8988T (cell line): ENCODE results near the gene CTSL.
"Not testable (repeated sequence)": the region's sequence is repeated elsewhere in the genome, so short reads cannot be mapped to it uniquely, and the experiment has no call there.

Source experiments
- DNase-seq: peaks from one replicate; pipeline ENCODE4 v3.0.0; 2011

The CTSL gene

GRCh38 chr9:87725356-87725899, 491 bp upstream of the CTSL start:
- no peak for DNase-seq

GRCh38 chr9:87729246-87729645, 3.3 kb downstream of the CTSL start:
- DNase-seq = no peak

GRCh38 chr9:87731321-87731720, 5.4 kb downstream of the CTSL start:
- DNase-seq = no peak

- DNase-seq = no peak
These were observed 6.4 kb downstream of the CTSL start for GRCh38 chr9:87732344-87732743.

GRCh38 chr9:87732756-87733155, 6.8 kb downstream of the CTSL start:
- DNase-seq = no peak

GRCh38 chr9:87733273-87734052, 7.5 kb downstream of the CTSL start:
- DNase-seq = no peak

GRCh38 chr9:87734106-87734505, 8.2 kb downstream of the CTSL start:
- DNase-seq = no peak

- no peak for DNase-seq
These were observed 13.6 kb downstream of the CTSL start for GRCh38 chr9:87739546-87739945.

GRCh38 chr9:87740209-87740608, 14.3 kb downstream of the CTSL start:
- DNase-seq = no peak

GRCh38 chr9:87741326-87741725, 15.4 kb downstream of the CTSL start:
- no peak for DNase-seq

- DNase-seq = no peak
These were observed 16.0 kb downstream of the CTSL start for GRCh38 chr9:87741891-87742290.

GRCh38 chr9:87742813-87743428, 17.0 kb downstream of the CTSL start:
- no peak for DNase-seq

GRCh38 chr9:87744247-87744646, 18.3 kb downstream of the CTSL start:
- not testable (repeated sequence) for DNase-seq

- DNase-seq = no peak
These were observed 20.3 kb downstream of the CTSL start for GRCh38 chr9:87746186-87746585.

- no peak for DNase-seq
These were observed 23.0 kb downstream of the CTSL start for GRCh38 chr9:87748881-87749280.

GRCh38 chr9:87749335-87750035, 23.6 kb downstream of the CTSL start:
- DNase-seq = no peak

- no peak for DNase-seq
These were observed 24.8 kb downstream of the CTSL start for GRCh38 chr9:87750726-87751125.

- no peak for DNase-seq
These were observed 25.5 kb downstream of the CTSL start for GRCh38 chr9:87751423-87751822.

- DNase-seq = no peak
These were observed 25.9 kb downstream of the CTSL start for GRCh38 chr9:87751868-87752267.

- no peak for DNase-seq
These were observed 27.4 kb downstream of the CTSL start for GRCh38 chr9:87753313-87753712.

GRCh38 chr9:87758330-87758729, 32.4 kb downstream of the CTSL start:
- DNase-seq = not testable (repeated sequence)

GRCh38 chr9:87759980-87760379, 34.1 kb downstream of the CTSL start:
- DNase-seq = not testable (repeated sequence)

- no peak for DNase-seq
These were observed 34.6 kb downstream of the CTSL start for GRCh38 chr9:87760529-87760928.

GRCh38 chr9:87763286-87763685, 37.4 kb downstream of the CTSL start:
- DNase-seq = no peak
